SK-N-SH treated with all-trans-retinoic acid at 6 μM for 48 hours (cell line): ENCODE results near the gene MCCD1.

ENCODE experiments used
- ATAC-seq: fragments of 200-7000 bp; cut with Tn5 transposase; 3 replicates; pipeline ENCODE4 v1.9.1; 2020; ENCODE audit warnings: mild to moderate bottlenecking, moderate library complexity
- ARNTL ChIP-seq: fragments of 450-650 bp; formaldehyde crosslinking; IDR thresholded peaks from 2 replicates; pipeline ENCODE4 v1.5.0; 2020; ENCODE audit warnings: low read depth, mild to moderate bottlenecking, moderate library complexity, borderline replicate concordance
- BACH2 ChIP-seq: fragments of 250-450 bp; sonication (Bioruptor Pico); IDR thresholded peaks from 2 replicates; pipeline ENCODE4 v1.9.0; 2021; ENCODE audit warnings: mild to moderate bottlenecking, borderline replicate concordance
- CSDC2 ChIP-seq: fragments of 250-450 bp; sonication (Bioruptor Pico); IDR thresholded peaks from 2 replicates; pipeline ENCODE4 v1.5.0; 2020; ENCODE audit warnings: mild to moderate bottlenecking, moderate library complexity
- ESRRG ChIP-seq: fragments of 250-450 bp; sonication (Bioruptor Pico); IDR thresholded peaks from 2 replicates; pipeline ENCODE4 v1.6.1; 2021; ENCODE audit warnings: mild to moderate bottlenecking
- GLIS3 ChIP-seq: fragments of 250-450 bp; sonication (Bioruptor Pico); IDR thresholded peaks from 2 replicates; pipeline ENCODE4 v1.5.0; 2020; ENCODE audit warnings: mild to moderate bottlenecking, moderate library complexity
- ISL1 ChIP-seq: fragments of 250-450 bp; sonication (Bioruptor Pico); IDR thresholded peaks from 2 replicates; pipeline ENCODE4 v2.1.2; 2022; ENCODE audit warnings: mild to moderate bottlenecking, moderate library complexity
- OSR1 ChIP-seq: fragments of 250-450 bp; sonication (Bioruptor Pico); IDR thresholded peaks from 2 replicates; pipeline ENCODE4 v1.8.0; 2022; ENCODE audit warnings: moderate library complexity, mild to moderate bottlenecking, inconsistent platforms
- PATZ1 ChIP-seq: fragments of 250-450 bp; sonication (Bioruptor Pico); IDR thresholded peaks from 2 replicates; pipeline ENCODE4 v1.8.0; 2020; ENCODE audit warnings: mild to moderate bottlenecking, moderate library complexity, borderline replicate concordance
- PPARA ChIP-seq: fragments of 250-450 bp; sonication (Bioruptor Pico); IDR thresholded peaks from 2 replicates; pipeline ENCODE4 v1.5.0; 2020; ENCODE audit warnings: mild to moderate bottlenecking, borderline replicate concordance
- RARB ChIP-seq: fragments of 250-450 bp; sonication (Bioruptor Pico); IDR thresholded peaks from 2 replicates; pipeline ENCODE4 v1.8.0; 2021; ENCODE audit warnings: mild to moderate bottlenecking, moderate library complexity
- SNAI2 ChIP-seq: fragments of 250-450 bp; sonication (Bioruptor Pico); IDR thresholded peaks from 2 replicates; pipeline ENCODE4 v1.5.0; 2020; ENCODE audit warnings: mild to moderate bottlenecking, moderate library complexity
- TOX ChIP-seq: fragments of 250-450 bp; sonication (Bioruptor Pico); IDR thresholded peaks from 2 replicates; pipeline ENCODE4 v1.8.0; 2021; ENCODE audit warnings: mild to moderate bottlenecking, moderate library complexity, borderline replicate concordance
- TSHZ2 ChIP-seq: fragments of 250-450 bp; sonication (Bioruptor Pico); IDR thresholded peaks from 2 replicates; pipeline ENCODE4 v1.5.0; 2020; ENCODE audit warnings: mild to moderate bottlenecking, moderate library complexity
- ZC3H10 ChIP-seq: fragments of 250-450 bp; sonication (Bioruptor Pico); IDR thresholded peaks from 2 replicates; pipeline ENCODE4 v1.5.1; 2021; ENCODE audit warnings: mild to moderate bottlenecking, moderate library complexity
- ZFP3 ChIP-seq: fragments of 250-450 bp; sonication (Bioruptor Pico); IDR thresholded peaks from 2 replicates; pipeline ENCODE4 v1.5.0; 2020; ENCODE audit warnings: mild to moderate bottlenecking, moderate library complexity
- ZNF565 ChIP-seq: fragments of 450-650 bp; formaldehyde crosslinking; conservative IDR thresholded peaks from 2 replicates; pipeline ENCODE4 v1.5.0; 2020; ENCODE audit warnings: low read depth, mild to moderate bottlenecking, moderate library complexity
- TF ChIP-seq, protein P1 (sequence below): fragments of 250-450 bp; sonication (Bioruptor Pico); IDR thresholded peaks from 2 replicates; pipeline ENCODE4 v1.8.0; 2021; ENCODE audit warnings: low read depth, mild to moderate bottlenecking, moderate library complexity, borderline replicate concordance
- TF ChIP-seq, protein P2 (sequence below): fragments of 250-450 bp; sonication (Bioruptor Pico); IDR thresholded peaks from 2 replicates; pipeline ENCODE4 v1.5.1; 2020; ENCODE audit warnings: low read depth, mild to moderate bottlenecking, moderate library complexity
- TF ChIP-seq, protein P3 (sequence below): fragments of 250-450 bp; sonication (Bioruptor Pico); IDR thresholded peaks from 2 replicates; pipeline ENCODE4 v1.5.1; 2021; ENCODE audit warnings: mild to moderate bottlenecking, moderate library complexity

MCCD1 gene

DNA sequence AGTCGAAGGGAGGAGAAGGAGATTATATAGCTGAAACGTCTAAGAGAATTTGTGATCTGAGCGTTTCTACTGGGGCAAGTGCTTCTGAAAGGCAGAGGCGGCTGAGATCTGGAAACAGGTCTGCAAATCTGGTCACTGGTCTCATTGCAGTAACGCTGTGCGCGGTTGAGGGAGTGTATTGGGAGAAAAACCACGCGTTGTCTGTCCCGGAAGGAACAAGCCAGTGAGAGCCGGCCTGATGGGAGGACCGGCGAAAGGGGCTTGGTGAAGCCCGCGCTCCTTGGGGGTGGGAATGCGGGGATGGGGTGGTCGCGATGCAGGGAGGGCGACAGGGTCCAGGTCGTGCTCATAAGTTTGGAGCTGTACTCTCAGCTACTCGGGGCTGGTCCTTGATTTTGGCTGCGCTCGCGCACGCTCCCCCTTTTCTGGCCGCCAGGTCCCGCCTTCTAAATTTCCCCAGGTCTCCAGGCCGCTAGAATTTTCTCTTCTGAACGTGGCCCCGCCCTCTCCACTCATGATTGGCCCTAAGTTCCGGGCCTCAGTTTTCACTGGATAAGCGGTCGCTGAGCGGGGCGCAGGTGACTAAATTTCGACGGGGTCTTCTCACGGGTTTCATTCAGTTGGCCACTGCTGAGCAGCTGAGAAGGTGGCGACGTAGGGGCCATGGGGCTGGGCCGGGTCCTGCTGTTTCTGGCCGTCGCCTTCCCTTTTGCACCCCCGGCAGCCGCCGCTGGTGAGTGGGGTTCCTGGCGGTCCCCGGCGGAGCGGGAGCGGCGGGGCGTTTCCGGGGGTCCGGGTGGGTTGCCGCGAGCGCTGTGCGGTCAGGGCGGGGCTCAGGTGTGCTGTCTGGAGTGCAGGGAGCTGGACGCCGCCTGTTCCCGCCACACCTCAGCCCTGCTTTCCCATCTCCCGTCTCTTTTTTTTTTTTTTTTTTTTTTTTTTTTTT is 31.0 kb upstream of the MCCD1 start, which contains the start of gene MICB:
MICB (plus strand) TSS at position 615 of the 946 bp plus-strand sequence; CDS start at position 664, 49 bp downstream.
- no peak for TF ChIP-seq TOX (CRISPR knock-in tag)
- no peak for TF ChIP-seq PPARA (CRISPR knock-in tag)
- no peak for TF ChIP-seq GLIS3 (CRISPR knock-in tag)
- TF ChIP-seq, protein P1, sequence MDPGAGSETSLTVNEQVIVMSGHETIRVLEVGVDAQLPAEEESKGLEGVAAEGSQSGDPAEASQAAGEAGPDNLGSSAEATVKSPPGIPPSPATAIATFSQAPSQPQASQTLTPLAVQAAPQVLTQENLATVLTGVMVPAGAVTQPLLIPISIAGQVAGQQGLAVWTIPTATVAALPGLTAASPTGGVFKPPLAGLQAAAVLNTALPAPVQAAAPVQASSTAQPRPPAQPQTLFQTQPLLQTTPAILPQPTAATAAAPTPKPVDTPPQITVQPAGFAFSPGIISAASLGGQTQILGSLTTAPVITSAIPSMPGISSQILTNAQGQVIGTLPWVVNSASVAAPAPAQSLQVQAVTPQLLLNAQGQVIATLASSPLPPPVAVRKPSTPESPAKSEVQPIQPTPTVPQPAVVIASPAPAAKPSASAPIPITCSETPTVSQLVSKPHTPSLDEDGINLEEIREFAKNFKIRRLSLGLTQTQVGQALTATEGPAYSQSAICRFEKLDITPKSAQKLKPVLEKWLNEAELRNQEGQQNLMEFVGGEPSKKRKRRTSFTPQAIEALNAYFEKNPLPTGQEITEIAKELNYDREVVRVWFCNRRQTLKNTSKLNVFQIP (CRISPR knock-in tag), result no peak
- TF ChIP-seq BACH2, result no peak
- no peak for TF ChIP-seq OSR1 (CRISPR knock-in tag)
- TF ChIP-seq TSHZ2 (CRISPR knock-in tag), result no peak
- no peak for TF ChIP-seq RARB (CRISPR knock-in tag)
- TF ChIP-seq, protein P2, sequence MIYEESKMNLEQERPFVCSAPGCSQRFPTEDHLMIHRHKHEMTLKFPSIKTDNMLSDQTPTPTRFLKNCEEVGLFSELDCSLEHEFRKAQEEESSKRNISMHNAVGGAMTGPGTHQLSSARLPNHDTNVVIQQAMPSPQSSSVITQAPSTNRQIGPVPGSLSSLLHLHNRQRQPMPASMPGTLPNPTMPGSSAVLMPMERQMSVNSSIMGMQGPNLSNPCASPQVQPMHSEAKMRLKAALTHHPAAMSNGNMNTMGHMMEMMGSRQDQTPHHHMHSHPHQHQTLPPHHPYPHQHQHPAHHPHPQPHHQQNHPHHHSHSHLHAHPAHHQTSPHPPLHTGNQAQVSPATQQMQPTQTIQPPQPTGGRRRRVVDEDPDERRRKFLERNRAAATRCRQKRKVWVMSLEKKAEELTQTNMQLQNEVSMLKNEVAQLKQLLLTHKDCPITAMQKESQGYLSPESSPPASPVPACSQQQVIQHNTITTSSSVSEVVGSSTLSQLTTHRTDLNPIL (CRISPR knock-in tag), result no peak
- TF ChIP-seq, protein P3, sequence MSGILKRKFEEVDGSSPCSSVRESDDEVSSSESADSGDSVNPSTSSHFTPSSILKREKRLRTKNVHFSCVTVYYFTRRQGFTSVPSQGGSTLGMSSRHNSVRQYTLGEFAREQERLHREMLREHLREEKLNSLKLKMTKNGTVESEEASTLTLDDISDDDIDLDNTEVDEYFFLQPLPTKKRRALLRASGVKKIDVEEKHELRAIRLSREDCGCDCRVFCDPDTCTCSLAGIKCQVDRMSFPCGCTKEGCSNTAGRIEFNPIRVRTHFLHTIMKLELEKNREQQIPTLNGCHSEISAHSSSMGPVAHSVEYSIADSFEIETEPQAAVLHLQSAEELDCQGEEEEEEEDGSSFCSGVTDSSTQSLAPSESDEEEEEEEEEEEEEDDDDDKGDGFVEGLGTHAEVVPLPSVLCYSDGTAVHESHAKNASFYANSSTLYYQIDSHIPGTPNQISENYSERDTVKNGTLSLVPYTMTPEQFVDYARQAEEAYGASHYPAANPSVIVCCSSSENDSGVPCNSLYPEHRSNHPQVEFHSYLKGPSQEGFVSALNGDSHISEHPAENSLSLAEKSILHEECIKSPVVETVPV (CRISPR knock-in tag), result no peak
- TF ChIP-seq PATZ1 (CRISPR knock-in tag), result no peak
- no peak for TF ChIP-seq CSDC2 (CRISPR knock-in tag)
- no peak for TF ChIP-seq ESRRG
- no peak for TF ChIP-seq ZNF565
- TF ChIP-seq, all 23 proteins: peak for 0
- ATAC-seq, result peak; percentile 74

GRCh38 chr6:31498748-31499147 is 30.0 kb upstream of the MCCD1 start:
- ATAC-seq, result no peak
- TF ChIP-seq ARNTL (CRISPR knock-in tag) (no peak), TOX (CRISPR knock-in tag) (no peak), ZC3H10 (CRISPR knock-in tag) (no peak), RARB (CRISPR knock-in tag) (no peak), BACH2 (no peak), TSHZ2 (CRISPR knock-in tag) (no peak), ESRRG (no peak), ZNF565 (no peak), ZFP3 (CRISPR knock-in tag) (no peak), ISL1 (no peak), GLIS3 (CRISPR knock-in tag) (no peak), OSR1 (CRISPR knock-in tag) (no peak), PPARA (CRISPR knock-in tag) (no peak), SNAI2 (CRISPR knock-in tag) (no peak)
- TF ChIP-seq, protein P1 (CRISPR knock-in tag), result no peak
- TF ChIP-seq, protein P2 (CRISPR knock-in tag), result no peak
- TF ChIP-seq, protein P3 (CRISPR knock-in tag), result no peak
